Bronchial epithelial cell (primary cell): ENCODE measurements around the gene ITFG1. TPM values are rescaled to one million over a fixed set of nuclear protein-coding genes. Genes with fewer than 3 reads are reported as not detected.

Experiments used
- DNase-seq: peaks from one replicate; pipeline ENCODE4 v3.0.0-alpha.2; 2010; ENCODE audit warnings: low read depth
- FAIRE-seq: peaks from 2 replicates; lab custom pipeline; 2011; peaks lifted over from hg19 to GRCh38; lab: Jason Lieb, UNC
- H3K27me3 ChIP-seq: 2 replicates; pipeline ENCODE4 v1.5.1; 2011; ENCODE audit warnings: low read length; ENCODE audit not compliant: control insufficient read depth, insufficient read depth
- H3K36me3 ChIP-seq: 2 replicates; pipeline ENCODE4 v1.5.1; 2011; ENCODE audit warnings: low read length; ENCODE audit not compliant: control insufficient read depth, insufficient read depth
- H3K4me3 ChIP-seq: 2 replicates; pipeline ENCODE4 v1.5.1; 2011; ENCODE audit warnings: mild to moderate bottlenecking, low read depth, low read length, control low read depth
- CTCF ChIP-seq: IDR thresholded peaks from 2 replicates; pipeline ENCODE4 v1.5.1; 2011; ENCODE audit warnings: mild to moderate bottlenecking, moderate library complexity, low read length, control low read depth, inconsistent platforms; ENCODE audit not compliant: insufficient read depth, severe bottlenecking
- total RNA-seq: library from RNA; depleted of rRNA; stranded (reverse); fragments of >200 nt; gene quantifications from 2 replicates; pipeline ENCODE4 v1.2.1, GENCODE V29; 2014

The ITFG1 gene
- total RNA-seq, 1 donor from 2014 or later = 47.4 TPM

- Histone ChIP-seq H3K36me3 (peaks cover 1% of the 10 kb centered on the region), H3K27me3 (no peaks in the 10 kb centered on the region), H3K4me3 (no peak overlapping the region)
- TF ChIP-seq CTCF = no peak
- DNase-seq (no peak), FAIRE-seq (no peak)
Measured at GRCh38 chr16:47388705-47389104, 72.2 kb downstream of the ITFG1 start.

GRCh38 chr16:47387026-47387734 is 73.7 kb downstream of the ITFG1 start:
- DNase-seq = no peak
- TF ChIP-seq CTCF = no peak
- Histone ChIP-seq H3K36me3 (peaks cover 1% of the 10 kb centered on the region), H3K27me3 (no peaks in the 10 kb centered on the region), H3K4me3 (no peak overlapping the region)
- FAIRE-seq = no peak

- no peaks in the 10 kb centered on the region for H3K27me3 ChIP-seq
- DNase-seq (no peak), FAIRE-seq (no peak)
- TF ChIP-seq CTCF = no peak
- H3K36me3 ChIP-seq = peaks cover 1% of the 10 kb centered on the region
- H3K4me3 ChIP-seq = no peak overlapping the region
Measured at GRCh38 chr16:47386201-47386718, 74.6 kb downstream of the ITFG1 start.

- TF ChIP-seq CTCF = no peak
Measured at GRCh38 chr16:47382362-47382761, 78.5 kb downstream of the ITFG1 start.

GRCh38 chr16:47377154-47377553 is 83.7 kb downstream of the ITFG1 start:
- FAIRE-seq (peak; percentile 7), DNase-seq (peak; percentile 87)
- Histone ChIP-seq H3K36me3 (no peaks in the 10 kb centered on the region), H3K27me3 (no peaks in the 10 kb centered on the region), H3K4me3 (no peak overlapping the region)
- no peak for TF ChIP-seq CTCF

More at GRCh38 chr16:47382362-47382761, 78.5 kb downstream of the ITFG1 start:
- Histone ChIP-seq H3K27me3 (no peaks in the 10 kb centered on the region), H3K4me3 (no peak overlapping the region), H3K36me3 (peaks cover 1% of the 10 kb centered on the region)
- FAIRE-seq (no peak), DNase-seq (no peak)
